ENCODE results near the gene ARMC7. TPM values are rescaled to one million over a fixed set of nuclear protein-coding genes. Genes with fewer than 3 reads are reported as not detected.

Gene ARMC7
- total and polyA plus RNA-seq, 11 donors, result 3.9 to 7.9 (median 5.2) TPM

GRCh38 chr17:75094871-75095399 is 14.8 kb upstream of the ARMC7 start:
- Histone ChIP-seq H3K4me3 (no peak overlapping the region), H3K9me3 (no peaks in the 10 kb centered on the region), H3K36me3 (peaks cover 0 to 19% (median 7%) of the 10 kb centered on the region in 9 donors), H3K4me1 (peaks cover 0 to 30% (median 20%) of the 10 kb centered on the region in 12 donors), H3K27me3 (no peaks in the 10 kb centered on the region), H3K27ac (no peak overlapping the region)
- DNase-seq, result no peak
- intact Hi-C loops (cut with DNase I), result no loop called here
- ATAC-seq, result no peak
- TF ChIP-seq POLR2A (IDR thresholded peaks at IDR 0.05), result no peak
- TF ChIP-seq, protein P1, sequence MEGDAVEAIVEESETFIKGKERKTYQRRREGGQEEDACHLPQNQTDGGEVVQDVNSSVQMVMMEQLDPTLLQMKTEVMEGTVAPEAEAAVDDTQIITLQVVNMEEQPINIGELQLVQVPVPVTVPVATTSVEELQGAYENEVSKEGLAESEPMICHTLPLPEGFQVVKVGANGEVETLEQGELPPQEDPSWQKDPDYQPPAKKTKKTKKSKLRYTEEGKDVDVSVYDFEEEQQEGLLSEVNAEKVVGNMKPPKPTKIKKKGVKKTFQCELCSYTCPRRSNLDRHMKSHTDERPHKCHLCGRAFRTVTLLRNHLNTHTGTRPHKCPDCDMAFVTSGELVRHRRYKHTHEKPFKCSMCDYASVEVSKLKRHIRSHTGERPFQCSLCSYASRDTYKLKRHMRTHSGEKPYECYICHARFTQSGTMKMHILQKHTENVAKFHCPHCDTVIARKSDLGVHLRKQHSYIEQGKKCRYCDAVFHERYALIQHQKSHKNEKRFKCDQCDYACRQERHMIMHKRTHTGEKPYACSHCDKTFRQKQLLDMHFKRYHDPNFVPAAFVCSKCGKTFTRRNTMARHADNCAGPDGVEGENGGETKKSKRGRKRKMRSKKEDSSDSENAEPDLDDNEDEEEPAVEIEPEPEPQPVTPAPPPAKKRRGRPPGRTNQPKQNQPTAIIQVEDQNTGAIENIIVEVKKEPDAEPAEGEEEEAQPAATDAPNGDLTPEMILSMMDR (IDR thresholded peaks at IDR 0.05), result no peak
- WGBS, 4 donors, result 75 to 88% (median 78%) methylated on average over 10 to 16 of the region's 16 CpGs

DNA sequence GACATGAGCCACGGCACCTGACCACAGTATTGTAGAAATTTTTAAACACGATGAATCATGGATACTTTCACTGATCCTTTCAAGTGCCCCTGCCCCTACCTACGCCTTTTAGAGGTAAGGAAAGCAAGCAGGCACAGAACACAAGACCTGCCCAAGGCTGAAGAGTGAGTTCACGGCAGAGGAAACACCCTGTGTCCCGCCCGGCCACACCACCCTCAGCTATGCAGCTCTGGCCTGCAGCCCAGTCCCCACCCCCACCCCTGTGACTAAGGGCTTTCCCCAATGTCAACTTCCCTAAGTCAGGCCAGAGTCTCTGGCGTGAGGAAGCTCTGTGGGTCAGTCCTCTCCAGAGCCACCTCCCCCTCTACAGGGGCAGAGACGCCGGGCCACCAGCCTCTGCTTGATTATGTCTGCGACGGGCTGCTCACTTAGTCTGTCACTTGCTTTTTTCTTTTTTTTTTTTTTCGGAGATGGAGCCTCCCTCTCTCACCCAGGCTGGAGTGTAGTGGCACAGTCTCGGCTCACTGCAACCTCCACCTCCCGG is 13.6 kb upstream of the ARMC7 start:
- TF ChIP-seq POLR2A (IDR thresholded peaks at IDR 0.05), result peak in 1 of 2 donors; percentile 10
- TF ChIP-seq, protein P1 (IDR thresholded peaks at IDR 0.05), result no peak
- H3K4me3 ChIP-seq, result peak overlapping the region in 1 of 12 donors; percentile 15

DNA sequence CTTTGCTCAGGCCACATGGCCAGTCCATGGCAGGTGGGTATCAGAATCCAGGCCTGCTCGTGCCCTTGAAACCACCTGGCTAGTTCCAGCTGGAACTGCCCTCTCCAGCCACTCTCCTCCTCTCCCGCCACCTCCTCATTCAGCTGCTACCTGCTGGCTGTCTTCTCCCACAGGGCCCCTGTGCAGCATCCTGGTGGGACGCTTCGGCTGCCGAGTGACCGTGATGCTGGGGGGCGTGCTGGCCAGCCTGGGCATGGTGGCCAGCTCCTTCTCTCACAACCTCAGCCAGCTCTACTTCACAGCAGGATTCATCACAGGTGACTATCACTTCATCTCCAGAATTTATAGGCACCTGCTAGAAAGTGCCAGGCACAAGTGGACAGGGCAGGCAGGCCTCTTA is 11.9 kb upstream of the ARMC7 start:
- H3K36me3 ChIP-seq, result peaks cover 0 to 31% (median 14%) of the 10 kb centered on the region in 9 donors

More for the DNA sequence above, 13.6 kb upstream of the ARMC7 start:
- peak; percentile 79 to 95 (median 90) for ATAC-seq
- peak; percentile 73 to 83 (median 78) for DNase-seq
- 24 to 41% (median 29%) methylated on average over 11 to 14 of the region's 14 CpGs for WGBS, 4 donors
- H3K9me3 ChIP-seq, result no peaks in the 10 kb centered on the region
- peak overlapping the region in 10 of 12 donors; percentile 9 to 78 (median 50) for H3K27ac ChIP-seq
- peaks cover 0 to 31% (median 14%) of the 10 kb centered on the region in 9 donors for H3K36me3 ChIP-seq
- peaks cover 0 to 18% (median 13%) of the 10 kb centered on the region in 12 donors for H3K4me1 ChIP-seq
- intact Hi-C loops (cut with DNase I), result no loop called here
- no peaks in the 10 kb centered on the region for H3K27me3 ChIP-seq

GRCh38 chr17:75098861-75099260 is 10.9 kb upstream of the ARMC7 start:
- H3K4me3 ChIP-seq, result no peak overlapping the region
- no peak for TF ChIP-seq POLR2A (IDR thresholded peaks at IDR 0.05)
- TF ChIP-seq, protein P1 (IDR thresholded peaks at IDR 0.05), result no peak
- no peak overlapping the region for H3K27ac ChIP-seq
- H3K27me3 ChIP-seq, result no peaks in the 10 kb centered on the region
- DNase-seq (no peak), ATAC-seq (no peak)
- 88 to 96% (median 94%) methylated on average over 7 of the region's 7 CpGs for WGBS, 4 donors
- H3K36me3 ChIP-seq, result peaks cover 0 to 31% (median 14%) of the 10 kb centered on the region in 9 donors
- intact Hi-C loops (cut with DNase I), result no loop called here
- peaks cover 0 to 15% (median 7%) of the 10 kb centered on the region in 12 donors for H3K4me1 ChIP-seq
- H3K9me3 ChIP-seq, result no peaks in the 10 kb centered on the region

More for the DNA sequence above, 11.9 kb upstream of the ARMC7 start:
- Histone ChIP-seq H3K4me1 (peaks cover 0 to 15% (median 7%) of the 10 kb centered on the region in 12 donors), H3K27ac (no peak overlapping the region), H3K27me3 (no peaks in the 10 kb centered on the region), H3K9me3 (no peaks in the 10 kb centered on the region), H3K4me3 (no peak overlapping the region)
- ATAC-seq (no peak), DNase-seq (no peak)
- intact Hi-C loops (cut with DNase I), result no loop called here
- WGBS, 4 donors, result 95 to 97% (median 97%) methylated on average over 6 to 7 of the region's 7 CpGs
- TF ChIP-seq POLR2A (IDR thresholded peaks at IDR 0.05), result no peak
- TF ChIP-seq, protein P1 (IDR thresholded peaks at IDR 0.05), result no peak

Measured in heart left ventricle (tissue), 16 donors.